Fibroblast of the aortic adventitia (primary cell): ENCODE data around the gene IQGAP3. TPM values are rescaled to one million over a fixed set of nuclear protein-coding genes. Genes with fewer than 3 reads are reported as not detected.

Experiments
- DNase-seq: peaks from one replicate; pipeline ENCODE4 v3.0.0-alpha.2; 2010; ENCODE audit warnings: low read depth
- H3K4me3 ChIP-seq: 2 replicates; pipeline ENCODE4 v1.5.1; 2011; ENCODE audit warnings: low read depth, mild to moderate bottlenecking, control low read depth, low read length, moderate library complexity
- total RNA-seq: library from RNA; depleted of rRNA; stranded (reverse); fragments of >200 nt; gene quantifications from 2 replicates; pipeline ENCODE4 v1.2.3, GENCODE V29; 2012; ENCODE audit warnings: low replicate concordance
- TF ChIP-seq, protein P1 (sequence below): IDR thresholded peaks from 2 replicates; pipeline ENCODE4 v1.5.1; 2011; ENCODE audit warnings: mild to moderate bottlenecking, low read length, control low read depth, inconsistent platforms; ENCODE audit not compliant: insufficient read depth

Gene IQGAP3
- total RNA-seq, 1 donor = 28.7 TPM

- DNase-seq = no peak
- peak overlapping the region; percentile 93 for H3K4me3 ChIP-seq
- TF ChIP-seq, protein P1, sequence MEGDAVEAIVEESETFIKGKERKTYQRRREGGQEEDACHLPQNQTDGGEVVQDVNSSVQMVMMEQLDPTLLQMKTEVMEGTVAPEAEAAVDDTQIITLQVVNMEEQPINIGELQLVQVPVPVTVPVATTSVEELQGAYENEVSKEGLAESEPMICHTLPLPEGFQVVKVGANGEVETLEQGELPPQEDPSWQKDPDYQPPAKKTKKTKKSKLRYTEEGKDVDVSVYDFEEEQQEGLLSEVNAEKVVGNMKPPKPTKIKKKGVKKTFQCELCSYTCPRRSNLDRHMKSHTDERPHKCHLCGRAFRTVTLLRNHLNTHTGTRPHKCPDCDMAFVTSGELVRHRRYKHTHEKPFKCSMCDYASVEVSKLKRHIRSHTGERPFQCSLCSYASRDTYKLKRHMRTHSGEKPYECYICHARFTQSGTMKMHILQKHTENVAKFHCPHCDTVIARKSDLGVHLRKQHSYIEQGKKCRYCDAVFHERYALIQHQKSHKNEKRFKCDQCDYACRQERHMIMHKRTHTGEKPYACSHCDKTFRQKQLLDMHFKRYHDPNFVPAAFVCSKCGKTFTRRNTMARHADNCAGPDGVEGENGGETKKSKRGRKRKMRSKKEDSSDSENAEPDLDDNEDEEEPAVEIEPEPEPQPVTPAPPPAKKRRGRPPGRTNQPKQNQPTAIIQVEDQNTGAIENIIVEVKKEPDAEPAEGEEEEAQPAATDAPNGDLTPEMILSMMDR = no peak
These were observed 73.8 kb downstream of the IQGAP3 start for GRCh38 chr1:156498432-156499193.

GRCh38 chr1:156497743-156498431, 74.5 kb downstream of the IQGAP3 start:
- TF ChIP-seq, protein P1 = no peak
- peak overlapping the region; percentile 93 for H3K4me3 ChIP-seq
- DNase-seq = no peak

DNA sequence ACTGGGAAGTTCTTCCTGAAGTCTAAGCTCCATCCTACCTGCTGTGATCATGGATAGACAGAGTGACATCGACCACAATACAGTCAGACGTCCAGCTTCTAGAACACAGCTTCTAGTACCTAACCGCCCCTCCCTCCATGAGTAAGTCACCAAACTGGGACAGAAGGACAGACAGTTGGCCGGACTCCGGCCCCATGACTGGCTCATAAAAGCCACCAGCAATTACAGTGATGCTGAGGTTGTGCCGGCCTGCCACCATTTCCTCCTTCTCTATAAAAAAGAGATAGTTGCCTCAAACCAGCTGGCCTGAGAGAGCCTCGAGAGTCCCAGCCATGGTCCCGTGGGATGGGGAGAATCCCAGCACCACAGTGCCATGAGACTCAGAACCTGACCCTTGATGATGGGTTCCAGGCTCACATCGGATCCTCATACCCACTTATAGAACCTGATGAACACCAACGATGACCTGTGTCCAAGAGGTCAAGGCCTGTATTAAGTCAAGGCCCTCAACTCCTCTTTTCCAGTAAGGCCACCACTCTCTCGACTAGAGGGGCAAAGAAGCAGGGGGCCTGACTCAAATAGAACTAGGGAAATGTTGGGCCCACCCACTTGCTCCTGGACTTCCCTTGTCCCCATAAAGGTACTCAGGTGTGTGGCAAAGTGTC, 75.2 kb downstream of the IQGAP3 start:
- no peak for DNase-seq
- TF ChIP-seq, protein P1 = no peak
- peak overlapping the region; percentile 37 for H3K4me3 ChIP-seq

DNA sequence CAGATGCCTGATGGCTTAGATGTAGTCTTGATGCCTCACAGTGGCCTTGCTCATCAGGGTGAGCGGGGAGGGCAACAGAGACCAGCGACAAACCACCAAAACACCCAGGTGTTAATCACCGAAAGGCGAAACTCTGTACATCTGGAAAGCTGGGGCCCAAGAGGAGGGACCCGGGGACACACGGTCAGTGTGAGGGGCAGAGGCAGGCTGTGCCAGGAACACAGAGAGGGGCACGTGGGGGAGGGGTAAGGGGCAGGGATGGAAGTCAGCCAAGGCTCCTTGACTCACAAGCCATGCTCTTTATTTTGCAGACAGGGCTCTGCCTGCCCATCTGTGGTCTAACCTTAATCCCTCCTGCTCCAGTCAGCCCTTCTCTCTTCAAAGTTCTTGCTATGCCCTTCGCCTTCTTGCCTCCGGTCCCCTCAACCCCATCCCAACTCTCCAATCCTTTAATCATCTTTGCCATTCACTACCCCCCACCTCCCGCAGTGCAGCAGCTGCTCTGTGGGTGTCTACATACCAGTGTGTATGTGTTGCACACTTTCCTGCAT, 76.1 kb downstream of the IQGAP3 start:
- peak overlapping the region; percentile 33 for H3K4me3 ChIP-seq
- no peak for DNase-seq
- TF ChIP-seq, protein P1 = no peak

DNA sequence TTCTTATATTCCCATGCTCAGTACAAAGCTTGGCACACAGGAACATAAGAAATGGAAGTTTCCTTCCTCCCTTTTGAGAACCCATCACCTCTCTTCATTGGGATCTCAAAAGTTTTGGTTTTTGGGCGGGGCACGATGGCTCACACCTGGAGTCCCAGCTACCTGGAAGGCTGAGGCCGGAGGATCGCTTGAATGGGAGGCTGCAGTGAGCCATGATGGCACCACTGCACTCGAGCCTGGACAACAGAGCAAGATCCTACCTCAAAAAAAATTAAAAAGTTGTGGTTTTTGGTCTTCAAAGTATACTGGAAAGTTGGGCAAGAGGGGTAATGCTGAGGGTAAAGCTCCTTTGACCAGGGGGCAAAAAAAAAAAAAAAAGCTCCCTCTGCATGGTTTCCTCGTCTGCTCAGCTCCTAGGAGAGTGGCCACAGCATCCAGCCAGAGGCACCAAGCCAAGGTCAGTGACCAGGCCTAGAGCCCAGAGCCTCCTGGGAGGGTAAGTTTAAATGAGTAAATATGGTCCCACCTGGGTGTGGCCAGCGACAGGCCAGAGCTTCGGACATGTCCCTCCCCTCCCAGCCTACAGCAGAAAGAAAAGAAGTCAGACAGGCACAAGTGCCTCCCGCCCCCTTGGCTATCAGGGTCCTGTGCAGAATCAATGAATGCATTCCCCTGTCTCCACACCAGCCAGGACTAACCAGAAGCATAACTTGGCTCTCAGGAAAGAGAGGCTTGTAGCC, 76.8 kb downstream of the IQGAP3 start:
- TF ChIP-seq, protein P1 = no peak
- H3K4me3 ChIP-seq = peak overlapping the region; percentile 9
- peak; percentile 41 for DNase-seq

DNA sequence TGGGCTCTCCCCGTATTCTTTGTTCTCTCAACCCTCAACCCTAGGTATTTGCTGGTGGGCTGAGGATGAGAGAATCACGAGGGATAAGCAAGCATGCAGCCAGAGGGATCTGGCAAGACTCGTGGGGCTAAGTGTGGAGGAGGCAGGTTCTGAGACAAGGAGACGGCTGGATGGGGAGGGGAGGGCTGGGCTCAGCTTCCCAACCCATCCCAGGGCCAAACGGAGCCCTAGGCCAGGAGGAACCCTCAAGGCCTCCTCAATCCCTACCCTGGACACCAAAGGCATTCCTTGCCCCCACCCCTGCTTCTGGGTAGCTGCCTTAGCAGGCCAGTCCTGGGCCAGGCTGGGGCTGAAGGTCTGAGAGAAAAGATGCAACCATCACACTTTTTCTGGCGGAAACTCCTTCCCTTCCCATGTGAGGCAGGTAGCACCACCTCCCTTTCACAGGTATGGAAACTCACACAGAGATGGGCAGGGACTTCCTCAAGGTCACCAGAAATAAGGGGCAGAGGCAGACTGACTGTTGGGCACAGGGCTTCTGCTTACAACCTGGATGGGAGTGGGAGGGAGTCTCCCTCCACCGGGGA, 78.0 kb downstream of the IQGAP3 start:
- DNase-seq = no peak
- no peak overlapping the region for H3K4me3 ChIP-seq
- TF ChIP-seq, protein P1 = no peak
